PC-9 (cell line): ENCODE results near the gene SUMF1.

Experiments
- CTCF ChIP-seq: fragments of 200-600 bp; sonication (generic); conservative IDR thresholded peaks from 2 replicates; pipeline ENCODE4 v1.6.1; 2017; ENCODE audit warnings: mixed run types, antibody characterized with exemption, mild to moderate bottlenecking, moderate library complexity
- EZH2 ChIP-seq: fragments of 200-600 bp; sonication (generic); IDR thresholded peaks from 2 replicates; pipeline ENCODE4 v1.8.0; 2017; ENCODE audit warnings: antibody characterized with exemption, low read depth

DNA sequence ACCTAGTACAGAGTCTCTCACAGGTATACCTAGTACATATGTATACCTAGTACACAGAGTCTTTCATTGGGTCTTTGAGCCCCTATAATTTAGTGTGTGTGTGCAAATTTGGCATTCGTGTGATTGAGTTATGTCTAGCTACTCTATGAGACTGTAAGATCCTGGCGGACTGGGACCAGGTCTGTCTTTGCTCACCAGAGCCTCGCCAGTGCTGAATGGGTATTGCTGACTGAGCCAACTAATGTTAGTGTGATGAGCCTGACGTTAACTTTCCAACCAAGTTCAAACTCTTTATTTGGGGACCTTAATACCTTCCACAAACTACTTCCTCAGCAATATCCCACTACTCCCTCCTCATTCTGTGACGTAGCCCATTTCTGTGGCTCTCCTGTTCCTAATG, 128.3 kb downstream of the SUMF1 start:
- TF ChIP-seq CTCF = no peak
- no peak for TF ChIP-seq EZH2
